Colonic mucosa (tissue), 4 donors: ENCODE measurements around the gene EPC2. TPM values are rescaled to one million over a fixed set of nuclear protein-coding genes. Genes with fewer than 3 reads are reported as not detected.

ENCODE experiments used
- DNase-seq: peaks from one replicate; pipeline ENCODE4 v3.0.0-alpha.2; 2020
- H3K27ac ChIP-seq: fragments of 200-600 bp; one replicate; pipeline ENCODE4 v1.8.0; 2021
- H3K27me3 ChIP-seq: fragments of 200-600 bp; one replicate; pipeline ENCODE4 v1.8.0; 2021
- H3K36me3 ChIP-seq: fragments of 200-600 bp; one replicate; pipeline ENCODE4 v1.8.0; 2021
- H3K4me1 ChIP-seq: fragments of 200-600 bp; one replicate; pipeline ENCODE4 v1.8.0; 2021; ENCODE audit warnings: mild to moderate bottlenecking
- H3K4me3 ChIP-seq: fragments of 200-600 bp; one replicate; pipeline ENCODE4 v1.8.0; 2021
- H3K9ac ChIP-seq, 2 donors: one replicate each; pipeline ENCODE4 v1.7.0; 2013; ENCODE audit warnings: control low read depth in 2 of 2, low read depth in 2 of 2, low read length in 2 of 2
- H3K9me3 ChIP-seq: fragments of 200-600 bp; one replicate; pipeline ENCODE4 v1.8.0; 2021
- CTCF ChIP-seq: fragments of 200-600 bp; IDR thresholded peaks from one replicate; pipeline ENCODE4 v1.8.0; 2022; ENCODE audit warnings: antibody characterized with exemption, mild to moderate bottlenecking
- intact Hi-C: fragments of 100-400 bp; cut with DNase I; formaldehyde crosslinking; loops from one replicate; pipeline ENCODE4 v1.14.1; 2022
- total RNA-seq, 2 donors: library from RNA; stranded (reverse); fragmentation: NEBNext Ultra II Directional in 1 of 2; extraction: Animal tissue kit (Norgen Biotek cat#: 25700) in 1 of 2; gene quantifications; one replicate each; pipeline ENCODE4 v1.2.1, GENCODE V29; 2021
- donor health status: healthy.
- donor health status: DM: no; HTN: no; CAD: no.
- donor health status: DM: no; HTN: no; CAD: no.

The EPC2 gene
- total RNA-seq, 2 donors from 2014 or later: 18.4 to 20.7 TPM

- no peaks in the 10 kb centered on the region for H3K9me3 ChIP-seq
- intact Hi-C loops: loop anchor here (5.0 kb wide), 1 partner anchor 345 kb away; no protein-coding TSS in a partner anchor
- no peaks in the 10 kb centered on the region for H3K36me3 ChIP-seq
- no peaks in the 10 kb centered on the region for H3K4me1 ChIP-seq
- no peak overlapping the region for H3K4me3 ChIP-seq
- H3K27ac ChIP-seq: no peak overlapping the region
- H3K27me3 ChIP-seq: no peaks in the 10 kb centered on the region
- DNase-seq: no peak
- TF ChIP-seq CTCF: no peak
- no peak overlapping the region for H3K9ac ChIP-seq
Measured at GRCh38 chr2:148642112-148642744, 2.3 kb upstream of the EPC2 start.

- Histone ChIP-seq H3K36me3 (no peaks in the 10 kb centered on the region), H3K9ac (no peak overlapping the region), H3K27me3 (no peaks in the 10 kb centered on the region), H3K4me3 (no peak overlapping the region), H3K4me1 (no peaks in the 10 kb centered on the region), H3K9me3 (no peaks in the 10 kb centered on the region), H3K27ac (no peak overlapping the region)
- intact Hi-C loops: loop anchor here (5.0 kb wide), 1 partner anchor 344 kb away; no protein-coding TSS in a partner anchor
- TF ChIP-seq CTCF: no peak
- DNase-seq: peak; percentile 18
Measured at GRCh38 chr2:148642891-148643416, 1.6 kb upstream of the EPC2 start.

GRCh38 chr2:148643421-148643820 lies 1.1 kb upstream of the EPC2 start:
- Histone ChIP-seq H3K9me3 (no peaks in the 10 kb centered on the region), H3K27ac (no peak overlapping the region), H3K27me3 (no peaks in the 10 kb centered on the region), H3K4me3 (no peak overlapping the region), H3K9ac (peak overlapping the region in 1 of 2 donors; percentile 86), H3K4me1 (no peaks in the 10 kb centered on the region), H3K36me3 (no peaks in the 10 kb centered on the region)
- intact Hi-C loops: loop anchor here (5.0 kb wide), 1 partner anchor 344 kb away; no protein-coding TSS in a partner anchor
- TF ChIP-seq CTCF: no peak
- no peak for DNase-seq

GRCh38 chr2:148644883-148645538 lies 460 bp downstream of the EPC2 start:
- H3K27me3 ChIP-seq: no peaks in the 10 kb centered on the region

More at GRCh38 chr2:148644883-148645538, 460 bp downstream of the EPC2 start:
- peak overlapping the region; percentile 54 to 76 for H3K9ac ChIP-seq
- H3K9me3 ChIP-seq: no peaks in the 10 kb centered on the region
- peak; percentile 94 for DNase-seq
- H3K4me3 ChIP-seq: peak overlapping the region; percentile 95
- intact Hi-C loops: loop anchor here (5.0 kb wide), 1 partner anchor 342 kb away; no protein-coding TSS in a partner anchor
- peak overlapping the region; percentile 95 for H3K27ac ChIP-seq
- H3K4me1 ChIP-seq: no peaks in the 10 kb centered on the region
- H3K36me3 ChIP-seq: no peaks in the 10 kb centered on the region
- no peak for TF ChIP-seq CTCF
